ENCODE data around the gene DRC7.

- no peak for TF ChIP-seq POLR2AphosphoS5 (IDR thresholded peaks at IDR 0.05; ENCODE audit: low read depth, low read length)
- no peak for TF ChIP-seq REST (IDR thresholded peaks at IDR 0.05; ENCODE audit: insufficient read depth in 1 of 2, low read depth in 2 of 2, low read length in 2 of 2)
- no peak for TF ChIP-seq TAF1 (IDR thresholded peaks at IDR 0.05; ENCODE audit: borderline replicate concordance, insufficient read depth, low read length)
- no peak for TF ChIP-seq SIN3A (IDR thresholded peaks at IDR 0.05; ENCODE audit: borderline replicate concordance, insufficient read depth, low read length)
- TF ChIP-seq FOXP2 (optimal IDR thresholded peaks at IDR 0.05; ENCODE audit: borderline replicate concordance, extremely low read depth, extremely low read length, insufficient read depth): no peak
Measured at GRCh38 chr16:57755726-57756423, 61.3 kb downstream of the DRC7 start.
